Epithelial cell of proximal tubule (primary cell): ENCODE data around the gene ARHGEF7. TPM values are rescaled to one million over a fixed set of nuclear protein-coding genes. Genes with fewer than 3 reads are reported as not detected.
"Not testable (repeated sequence)": the region's sequence is repeated elsewhere in the genome, so short reads cannot be mapped to it uniquely, and the experiment has no call there.

Experiments
- DNase-seq: peaks from one replicate; pipeline ENCODE4 v3.0.0-alpha.2; 2011; ENCODE audit warnings: low read depth
- H3K4me3 ChIP-seq: 2 replicates; pipeline ENCODE4 v1.5.1; 2011; ENCODE audit warnings: low read depth, mild to moderate bottlenecking, low read length
- CTCF ChIP-seq: conservative IDR thresholded peaks from 2 replicates; pipeline ENCODE4 v1.5.1; 2012; ENCODE audit warnings: low read depth, mild to moderate bottlenecking, low read length
- total RNA-seq: library from RNA; depleted of rRNA; stranded (reverse); fragments of >200 nt; gene quantifications from 2 replicates; pipeline ENCODE4 v1.2.3, GENCODE V29; 2015

Gene ARHGEF7
- total RNA-seq, 1 donor from 2014 or later: 21.9 TPM

GRCh38 chr13:111076155-111077013, 38.7 kb upstream of the ARHGEF7 start:
- no peak for DNase-seq
- TF ChIP-seq CTCF: peak; percentile 15
- H3K4me3 ChIP-seq: no peak overlapping the region

- H3K4me3 ChIP-seq: no peak overlapping the region
- no peak for TF ChIP-seq CTCF
- DNase-seq: no peak
Observed at GRCh38 chr13:111079375-111079774, 35.7 kb upstream of the ARHGEF7 start.

GRCh38 chr13:111080642-111081041, 34.5 kb upstream of the ARHGEF7 start:
- H3K4me3 ChIP-seq: no peak overlapping the region
- no peak for TF ChIP-seq CTCF
- no peak for DNase-seq

GRCh38 chr13:111082240-111082639, 32.9 kb upstream of the ARHGEF7 start:
- DNase-seq: no peak
- H3K4me3 ChIP-seq: no peak overlapping the region
- TF ChIP-seq CTCF: no peak

GRCh38 chr13:111082769-111083168, 32.3 kb upstream of the ARHGEF7 start:
- not testable (repeated sequence) for DNase-seq, H3K4me3 ChIP-seq

GRCh38 chr13:111083693-111084092, 31.4 kb upstream of the ARHGEF7 start:
- not testable (repeated sequence) for H3K4me3 ChIP-seq, DNase-seq

GRCh38 chr13:111090169-111090568, 24.9 kb upstream of the ARHGEF7 start:
- H3K4me3 ChIP-seq: no peak overlapping the region
- no peak for TF ChIP-seq CTCF
- no peak for DNase-seq

- H3K4me3 ChIP-seq: no peak overlapping the region
- DNase-seq: no peak
- no peak for TF ChIP-seq CTCF
Observed at GRCh38 chr13:111092685-111093084, 22.4 kb upstream of the ARHGEF7 start.
